ENCODE results near the gene SLMAP.

- TF ChIP-seq POLR2AphosphoS5 (IDR thresholded peaks at IDR 0.05; ENCODE audit: borderline replicate concordance, low read depth, low read length) = no peak
- TF ChIP-seq EZH2 (IDR thresholded peaks at IDR 0.05) = no peak
These were observed 65.7 kb downstream of the SLMAP start for GRCh38 chr3:57821765-57822164.
